Neural progenitor cell (in vitro differentiated cells): ENCODE results near the gene TAP2. TPM values are rescaled to one million over a fixed set of nuclear protein-coding genes. Genes with fewer than 3 reads are reported as not detected.

ENCODE experiments used
- DNase-seq: peaks from one replicate; pipeline ENCODE4 v3.0.0-alpha.2; 2016; ENCODE audit warnings: low spot score
- H2AFZ ChIP-seq: fragments of 200-600 bp; sonication (generic); replicated peaks from 2 replicates; pipeline ENCODE4 v1.6.1; 2016; ENCODE audit warnings: antibody characterized with exemption
- H3F3A ChIP-seq: fragments of 200-600 bp; sonication (generic); 2 replicates; pipeline ENCODE4 v1.6.1; 2016; ENCODE audit warnings: antibody characterized with exemption, low read depth
- H3K27ac ChIP-seq: fragments of 200-600 bp; sonication (generic); 2 replicates; pipeline ENCODE4 v1.5.1; 2016; ENCODE audit warnings: mild to moderate bottlenecking
- H3K27me3 ChIP-seq: fragments of 200-600 bp; sonication (generic); 2 replicates; pipeline ENCODE4 v1.6.1; 2016; ENCODE audit warnings: mild to moderate bottlenecking, moderate library complexity
- H3K36me3 ChIP-seq: fragments of 200-600 bp; sonication (generic); 2 replicates; pipeline ENCODE4 v1.5.1; 2016
- H3K4me1 ChIP-seq: fragments of 200-600 bp; sonication (generic); 2 replicates; pipeline ENCODE4 v1.6.1; 2016; ENCODE audit warnings: mixed run types
- H3K4me2 ChIP-seq: fragments of 200-600 bp; sonication (generic); 2 replicates; pipeline ENCODE4 v1.6.1; 2016
- H3K4me3 ChIP-seq: fragments of 200-600 bp; sonication (generic); 2 replicates; pipeline ENCODE4 v1.5.1; 2016
- H3K79me2 ChIP-seq: fragments of 200-600 bp; sonication (generic); 2 replicates; pipeline ENCODE4 v1.6.1; 2016; ENCODE audit warnings: low read depth
- H3K9ac ChIP-seq: fragments of 200-600 bp; sonication (generic); 2 replicates; pipeline ENCODE4 v1.6.1; 2016
- H3K9me3 ChIP-seq: fragments of 200-600 bp; sonication (generic); 2 replicates; pipeline ENCODE4 v1.5.1; 2016; ENCODE audit warnings: low read depth
- H4K20me1 ChIP-seq: fragments of 200-600 bp; sonication (generic); 2 replicates; pipeline ENCODE4 v1.6.1; 2016; ENCODE audit warnings: low read depth
- H3K27ac Mint-ChIP-seq: 3 replicates; pipeline ENCODE4 v1.8.0; 2021; ENCODE audit warnings: mixed read lengths
- H3K27me3 Mint-ChIP-seq: 2 replicates; pipeline ENCODE4 v1.8.0; 2022; ENCODE audit warnings: low read depth, mild to moderate bottlenecking, inconsistent platforms, moderate library complexity, mixed read lengths; ENCODE audit not compliant: insufficient read depth
- H3K36me3 Mint-ChIP-seq: 3 replicates; pipeline ENCODE4 v1.8.0; 2021; ENCODE audit warnings: mixed read lengths
- H3K4me1 Mint-ChIP-seq: 3 replicates; pipeline ENCODE4 v1.8.0; 2021; ENCODE audit warnings: mixed read lengths
- H3K4me3 Mint-ChIP-seq: 3 replicates; pipeline ENCODE4 v1.8.0; 2021; ENCODE audit warnings: mild to moderate bottlenecking, moderate library complexity, mixed read lengths
- H3K9me3 Mint-ChIP-seq: 3 replicates; pipeline ENCODE4 v1.8.0; 2020; ENCODE audit warnings: mixed read lengths
- EZH2 ChIP-seq: fragments of 200-600 bp; sonication (generic); IDR thresholded peaks from 2 replicates; pipeline ENCODE4 v1.6.1; 2017; ENCODE audit warnings: antibody characterized with exemption, mild to moderate bottlenecking, moderate library complexity
- EZH2phosphoT487 ChIP-seq: fragments of 200-600 bp; sonication (generic); IDR thresholded peaks from 2 replicates; pipeline ENCODE4 v1.6.1; 2017; ENCODE audit warnings: antibody characterized with exemption
- total RNA-seq: library from RNA; depleted of rRNA; stranded (reverse); fragments of >200 nt; gene quantifications from 2 replicates; pipeline ENCODE4 v1.2.3, GENCODE V29; 2015; ENCODE audit warnings: low replicate concordance
- TF ChIP-seq, protein P1 (sequence below): fragments of 200-600 bp; sonication (generic); IDR thresholded peaks from 2 replicates; pipeline ENCODE4 v1.5.1; 2017; ENCODE audit warnings: antibody characterized with exemption, mild to moderate bottlenecking

The TAP2 gene
- total RNA-seq, 1 donor from 2014 or later, result 2.9 TPM

DNA sequence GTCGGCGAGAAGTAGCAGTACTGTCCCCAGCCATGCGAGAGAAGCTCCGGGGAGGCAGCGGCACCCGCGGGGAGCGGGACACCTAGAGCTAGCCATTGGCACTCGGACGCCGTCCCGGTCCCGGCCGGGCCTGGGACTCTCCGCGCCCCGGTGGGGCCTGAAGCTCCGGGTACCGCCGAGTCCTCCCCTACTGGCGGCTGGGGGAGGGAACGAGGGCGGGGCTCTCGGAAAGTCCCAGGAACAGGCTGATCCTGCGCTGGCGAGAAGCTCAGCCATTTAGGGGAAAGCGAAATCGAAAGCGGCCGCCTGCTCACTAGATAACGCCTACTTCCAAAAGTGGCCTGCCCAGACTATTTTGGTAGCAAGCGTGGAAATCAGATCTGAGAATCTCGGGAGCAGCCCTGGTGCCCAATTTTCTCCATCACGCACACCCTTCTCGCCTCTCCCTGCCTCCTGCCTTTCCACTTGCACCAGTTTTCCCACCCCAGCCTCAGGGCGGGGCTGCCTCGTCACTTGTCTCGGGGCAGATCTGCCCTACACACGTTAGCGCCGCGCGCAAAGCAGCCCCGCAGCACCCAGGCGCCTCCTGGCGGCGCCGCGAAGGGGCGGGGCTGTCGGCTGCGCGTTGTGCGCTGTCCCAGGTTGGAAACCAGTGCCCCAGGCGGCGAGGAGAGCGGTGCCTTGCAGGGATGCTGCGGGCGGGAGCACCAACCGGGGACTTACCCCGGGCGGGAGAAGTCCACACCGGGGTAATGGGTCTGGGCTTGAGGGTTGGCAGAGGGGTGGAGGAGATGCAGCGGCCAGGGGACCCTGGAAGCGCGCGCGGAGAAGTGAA, 15.2 kb upstream of the TAP2 start, which contains the start of the genes PSMB9 and TAP1:
Gene PSMB9, plus strand, starts transcription at position 652 of the 835 bp plus-strand sequence. Its CDS starts 38 bp downstream, at position 690.
Gene TAP1, minus strand, starts transcription at position 164 of the 835 bp plus-strand sequence. Its CDS starts 68 bp downstream, at position 96.
- Histone ChIP-seq H3K27me3 (peaks cover 70% of the 10 kb centered on the region), H3K4me2 (peak within 1 kb of the TSS; percentile 85), H3K9me3 (no peaks in the 10 kb centered on the region), H2AFZ (peak within 1 kb of the TSS; percentile 86), H3K79me2 (no peaks in the 10 kb centered on the region), H4K20me1 (no peaks in the 10 kb centered on the region), H3K27ac (no peak within 1 kb of the TSS), H3F3A (peaks cover 5% of the 10 kb centered on the region), H3K4me1 (no peaks in the 10 kb centered on the region), H3K9ac (no peak within 1 kb of the TSS), H3K4me3 (peak within 1 kb of the TSS; percentile 56), H3K36me3 (no peaks in the 10 kb centered on the region)
- peaks cover 83% of the 10 kb centered on the region for H3K27me3 Mint-ChIP-seq
- peak; percentile 96 for DNase-seq
- H3K4me1 Mint-ChIP-seq, result peaks cover 8% of the 10 kb centered on the region
- peaks cover 3% of the 10 kb centered on the region for H3K9me3 Mint-ChIP-seq
- TF ChIP-seq EZH2phosphoT487 (peak; percentile 58), EZH2 (peak; percentile 53)
- TF ChIP-seq, protein P1, sequence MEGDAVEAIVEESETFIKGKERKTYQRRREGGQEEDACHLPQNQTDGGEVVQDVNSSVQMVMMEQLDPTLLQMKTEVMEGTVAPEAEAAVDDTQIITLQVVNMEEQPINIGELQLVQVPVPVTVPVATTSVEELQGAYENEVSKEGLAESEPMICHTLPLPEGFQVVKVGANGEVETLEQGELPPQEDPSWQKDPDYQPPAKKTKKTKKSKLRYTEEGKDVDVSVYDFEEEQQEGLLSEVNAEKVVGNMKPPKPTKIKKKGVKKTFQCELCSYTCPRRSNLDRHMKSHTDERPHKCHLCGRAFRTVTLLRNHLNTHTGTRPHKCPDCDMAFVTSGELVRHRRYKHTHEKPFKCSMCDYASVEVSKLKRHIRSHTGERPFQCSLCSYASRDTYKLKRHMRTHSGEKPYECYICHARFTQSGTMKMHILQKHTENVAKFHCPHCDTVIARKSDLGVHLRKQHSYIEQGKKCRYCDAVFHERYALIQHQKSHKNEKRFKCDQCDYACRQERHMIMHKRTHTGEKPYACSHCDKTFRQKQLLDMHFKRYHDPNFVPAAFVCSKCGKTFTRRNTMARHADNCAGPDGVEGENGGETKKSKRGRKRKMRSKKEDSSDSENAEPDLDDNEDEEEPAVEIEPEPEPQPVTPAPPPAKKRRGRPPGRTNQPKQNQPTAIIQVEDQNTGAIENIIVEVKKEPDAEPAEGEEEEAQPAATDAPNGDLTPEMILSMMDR, result peak; percentile 71
- H3K27ac Mint-ChIP-seq, result no peak within 1 kb of the TSS
- no peaks in the 10 kb centered on the region for H3K36me3 Mint-ChIP-seq
- peak within 1 kb of the TSS; percentile 93 for H3K4me3 Mint-ChIP-seq

DNA sequence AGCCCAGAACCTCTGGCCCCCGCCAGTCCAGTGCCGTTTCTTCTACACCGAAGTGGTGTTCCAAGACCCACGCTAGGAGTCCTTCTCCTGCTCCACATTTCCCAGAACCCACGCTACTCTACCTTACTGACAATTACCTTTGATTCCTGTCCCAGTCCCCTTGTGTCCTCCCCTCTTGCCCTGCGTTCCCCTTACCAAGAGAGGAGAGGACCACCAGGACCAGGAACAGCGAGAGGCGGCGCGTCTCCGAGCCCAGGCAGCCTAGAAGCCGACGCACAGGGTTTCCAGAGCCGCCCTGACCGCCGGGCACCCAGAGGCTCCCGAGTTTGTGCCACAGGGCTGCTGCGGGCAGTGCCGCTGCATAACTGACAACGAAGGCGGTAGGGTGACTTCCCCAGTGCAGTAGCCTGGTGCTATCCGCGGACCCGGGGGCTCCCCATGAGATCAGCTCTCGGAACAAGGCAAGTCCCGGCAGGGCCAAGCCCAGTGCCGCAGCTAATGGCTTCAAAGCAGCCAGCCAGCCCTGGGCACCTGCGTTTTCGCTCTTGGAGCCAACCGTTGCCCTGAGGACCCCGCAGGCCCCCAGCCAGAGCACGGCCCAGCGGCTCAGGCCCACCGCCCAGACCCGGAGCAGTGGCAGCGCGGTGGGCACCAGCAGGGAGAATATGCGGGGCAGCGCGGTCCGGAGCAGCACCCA, 14.5 kb upstream of the TAP2 start:
- H3K9ac ChIP-seq, result no peak overlapping the region
- H2AFZ ChIP-seq, result peak overlapping the region; percentile 86
- peak overlapping the region; percentile 56 for H3K4me3 ChIP-seq
- Mint-ChIP-seq H3K27me3 (peaks cover 80% of the 10 kb centered on the region), H3K4me1 (peaks cover 8% of the 10 kb centered on the region), H3K9me3 (peaks cover 3% of the 10 kb centered on the region), H3K4me3 (peak overlapping the region; percentile 81), H3K27ac (no peak overlapping the region), H3K36me3 (no peaks in the 10 kb centered on the region)
- TF ChIP-seq EZH2, result peak; percentile 60
- no peak for TF ChIP-seq EZH2phosphoT487
- TF ChIP-seq, protein P1, result no peak
- no peaks in the 10 kb centered on the region for H3K9me3 ChIP-seq
- H4K20me1 ChIP-seq, result no peaks in the 10 kb centered on the region
- H3K27ac ChIP-seq, result no peak overlapping the region
- peaks cover 66% of the 10 kb centered on the region for H3K27me3 ChIP-seq
- H3K79me2 ChIP-seq, result no peaks in the 10 kb centered on the region
- H3K36me3 ChIP-seq, result no peaks in the 10 kb centered on the region
- H3F3A ChIP-seq, result peaks cover 5% of the 10 kb centered on the region
- H3K4me1 ChIP-seq, result no peaks in the 10 kb centered on the region
- peak; percentile 54 for DNase-seq
- peak overlapping the region; percentile 85 for H3K4me2 ChIP-seq

DNA sequence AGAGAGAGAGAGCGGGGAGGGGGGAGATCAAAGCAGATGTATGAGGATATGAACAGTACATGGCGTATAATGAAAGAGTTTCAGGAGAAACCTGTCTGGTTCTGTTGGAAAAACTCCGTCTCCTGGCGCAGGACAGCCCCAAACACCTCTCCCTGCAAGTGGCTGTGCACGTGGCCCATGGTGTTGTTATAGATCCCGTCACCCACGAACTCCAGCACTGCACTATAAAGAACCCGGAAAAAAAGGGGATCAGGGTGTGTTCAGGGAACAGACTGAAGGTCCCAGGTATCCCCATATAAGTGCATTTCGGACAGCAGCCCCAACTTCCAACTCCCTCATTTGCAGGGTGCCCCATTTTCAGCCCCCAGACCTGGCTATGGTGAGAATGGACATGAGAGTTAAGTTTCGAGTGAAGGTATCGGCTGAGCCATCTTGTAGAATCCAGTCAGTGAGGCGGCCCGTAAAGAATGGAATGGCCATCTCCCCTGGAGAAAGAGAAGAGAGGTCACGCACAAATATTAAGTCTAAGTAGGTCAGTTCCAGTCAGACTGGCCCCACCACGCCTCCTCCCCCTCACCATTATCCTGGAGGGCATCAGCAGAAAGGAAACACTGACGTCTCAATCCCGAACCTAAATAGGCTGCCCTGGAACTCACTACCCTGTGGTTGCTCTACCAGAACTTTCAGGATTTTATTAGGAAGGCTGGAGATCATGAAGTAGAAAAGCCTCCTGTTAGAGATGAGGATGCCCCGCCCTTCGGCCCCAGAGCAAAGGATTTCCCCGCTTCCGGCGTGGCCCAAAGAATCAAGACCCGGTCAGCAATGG, 13.7 kb upstream of the TAP2 start:
- Mint-ChIP-seq H3K4me3 (peak overlapping the region; percentile 81), H3K4me1 (peaks cover 8% of the 10 kb centered on the region), H3K36me3 (no peaks in the 10 kb centered on the region), H3K27me3 (peaks cover 74% of the 10 kb centered on the region), H3K9me3 (peaks cover 3% of the 10 kb centered on the region), H3K27ac (no peak overlapping the region)
- Histone ChIP-seq H3K9me3 (no peaks in the 10 kb centered on the region), H3K9ac (no peak overlapping the region), H4K20me1 (no peaks in the 10 kb centered on the region), H3K27ac (no peak overlapping the region), H3K4me3 (peak overlapping the region; percentile 56), H3K4me1 (no peaks in the 10 kb centered on the region), H3F3A (peaks cover 5% of the 10 kb centered on the region), H3K79me2 (no peaks in the 10 kb centered on the region), H3K36me3 (no peaks in the 10 kb centered on the region), H2AFZ (peak overlapping the region; percentile 86), H3K4me2 (peak overlapping the region; percentile 85), H3K27me3 (peaks cover 59% of the 10 kb centered on the region)
- no peak for DNase-seq
- TF ChIP-seq EZH2 (no peak), EZH2phosphoT487 (no peak)
- TF ChIP-seq, protein P1, result no peak
